GM23338 (cell line): ENCODE measurements around the gene PRPF39. TPM values are rescaled to one million over a fixed set of nuclear protein-coding genes. Genes with fewer than 3 reads are reported as not detected.

Experiments used
- ATAC-seq: fragments of 200-7000 bp; cut with Tn5 transposase; 3 replicates; pipeline ENCODE4 v1.9.1; 2020
- DNase-seq: peaks from one replicate; pipeline ENCODE4 v3.0.0-alpha.2; 2015; ENCODE audit warnings: low spot score
- H2AFZ ChIP-seq: fragments of 200-600 bp; sonication (generic); 2 replicates; pipeline ENCODE4 v1.8.0; 2016; ENCODE audit warnings: antibody characterized with exemption, mild to moderate bottlenecking, moderate library complexity
- H3F3A ChIP-seq: fragments of 200-600 bp; sonication (generic); replicated peaks from 2 replicates; pipeline ENCODE4 v1.8.0; 2017; ENCODE audit warnings: antibody characterized with exemption, mixed run types, low read depth
- H3K27ac ChIP-seq: fragments of 200-600 bp; sonication (generic); 2 replicates; pipeline ENCODE4 v1.6.1; 2016; ENCODE audit warnings: low read depth
- H3K27me3 ChIP-seq: fragments of 200-600 bp; sonication (generic); 2 replicates; pipeline ENCODE4 v1.8.0; 2016; ENCODE audit warnings: mild to moderate bottlenecking, mixed run types, moderate library complexity; ENCODE audit not compliant: insufficient read depth
- H3K36me3 ChIP-seq: fragments of 200-600 bp; sonication (generic); 2 replicates; pipeline ENCODE4 v1.8.0; 2016; ENCODE audit warnings: mild to moderate bottlenecking; ENCODE audit not compliant: insufficient read depth
- H3K4me1 ChIP-seq: fragments of 200-600 bp; sonication (generic); 2 replicates; pipeline ENCODE4 v1.8.0; 2016; ENCODE audit warnings: mild to moderate bottlenecking, moderate library complexity; ENCODE audit not compliant: insufficient read depth
- H3K4me2 ChIP-seq: fragments of 200-600 bp; sonication (generic); 2 replicates; pipeline ENCODE4 v1.7.1; 2017; ENCODE audit warnings: mixed run types
- H3K4me3 ChIP-seq: fragments of 200-600 bp; sonication (generic); 2 replicates; pipeline ENCODE4 v1.6.1; 2016; ENCODE audit warnings: mixed run types
- H3K79me2 ChIP-seq: fragments of 200-600 bp; sonication (generic); replicated peaks from 2 replicates; pipeline ENCODE4 v1.8.0; 2017; ENCODE audit warnings: mild to moderate bottlenecking; ENCODE audit not compliant: insufficient read depth
- H3K9me2 ChIP-seq: fragments of 200-600 bp; sonication (generic); 2 replicates; pipeline ENCODE4 v1.8.0; 2017; ENCODE audit not compliant: insufficient read depth
- H4K20me1 ChIP-seq: fragments of 200-600 bp; sonication (generic); replicated peaks from 2 replicates; pipeline ENCODE4 v1.8.0; 2017; ENCODE audit warnings: mild to moderate bottlenecking; ENCODE audit not compliant: insufficient read depth
- H3K27ac Mint-ChIP-seq: 2 replicates; pipeline ENCODE4 v1.8.0; 2020; ENCODE audit warnings: inconsistent platforms, mild to moderate bottlenecking, moderate library complexity, mixed read lengths
- H3K27me3 Mint-ChIP-seq: 3 replicates; pipeline ENCODE4 v1.8.0; 2022; ENCODE audit warnings: low read depth, mild to moderate bottlenecking, moderate library complexity, mixed read lengths, inconsistent platforms; ENCODE audit not compliant: insufficient read depth, poor library complexity
- H3K36me3 Mint-ChIP-seq: 3 replicates; pipeline ENCODE4 v1.8.0; 2021; ENCODE audit warnings: low read depth, mild to moderate bottlenecking, inconsistent platforms, moderate library complexity, mixed read lengths
- H3K4me1 Mint-ChIP-seq: 3 replicates; pipeline ENCODE4 v1.8.0; 2020; ENCODE audit warnings: mild to moderate bottlenecking, inconsistent platforms, mixed read lengths
- H3K4me3 Mint-ChIP-seq: 3 replicates; pipeline ENCODE4 v1.8.0; 2021; ENCODE audit warnings: moderate library complexity, mild to moderate bottlenecking, inconsistent platforms, mixed read lengths
- H3K9me3 Mint-ChIP-seq: 3 replicates; pipeline ENCODE4 v1.8.0; 2020; ENCODE audit warnings: moderate library complexity, mild to moderate bottlenecking, inconsistent platforms, mixed read lengths
- CREB1 ChIP-seq: fragments of 250-450 bp; sonication (Bioruptor Pico); IDR thresholded peaks from 2 replicates; pipeline ENCODE4 v1.5.0; 2020; ENCODE audit warnings: low read depth, mild to moderate bottlenecking, moderate library complexity
- EZH2 ChIP-seq: fragments of 200-600 bp; sonication (generic); IDR thresholded peaks from one replicate; pipeline ENCODE4 v1.8.0; 2017; ENCODE audit warnings: antibody characterized with exemption, mild to moderate bottlenecking, low read depth; ENCODE audit not compliant: unreplicated experiment
- EZH2phosphoT487 ChIP-seq: fragments of 200-600 bp; sonication (generic); IDR thresholded peaks from one replicate; pipeline ENCODE4 v1.8.1; 2018; ENCODE audit warnings: antibody characterized with exemption; ENCODE audit not compliant: unreplicated experiment
- JUNB ChIP-seq: IDR thresholded peaks from one replicate; pipeline ENCODE4 v1.6.1; 2016; ENCODE audit warnings: antibody characterized with exemption; ENCODE audit not compliant: unreplicated experiment
- POLR2AphosphoS5 ChIP-seq: IDR thresholded peaks from 2 replicates; pipeline ENCODE4 v1.6.1; 2016; ENCODE audit warnings: antibody characterized with exemption, low read depth
- REST ChIP-seq: IDR thresholded peaks from one replicate; pipeline ENCODE4 v1.6.1; 2018; ENCODE audit warnings: antibody characterized with exemption; ENCODE audit not compliant: unreplicated experiment
- ZNF114 ChIP-seq: fragments of 250-450 bp; sonication (Bioruptor Pico); IDR thresholded peaks from 2 replicates; pipeline ENCODE4 v1.5.0; 2020; ENCODE audit warnings: mild to moderate bottlenecking, moderate library complexity
- polyA plus RNA-seq: library from polyadenylated mRNA; unstranded; fragments of >200 nt; fragmentation: Nextera tagmentation; extraction: Ambion mirVana; gene quantifications from 2 replicates; pipeline ENCODE4 v1.2.1, GENCODE V29; 2016
- total RNA-seq: library from RNA; depleted of rRNA; stranded (reverse); fragments of >200 nt; shearing (Covaris generic); gene quantifications from 2 replicates; pipeline ENCODE4 v1.2.3, GENCODE V29; 2014
- TF ChIP-seq, protein P1 (sequence below): fragments of 250-450 bp; sonication (Bioruptor Pico); IDR thresholded peaks from 2 replicates; pipeline ENCODE4 v1.5.0; 2020; ENCODE audit warnings: mild to moderate bottlenecking, moderate library complexity
- TF ChIP-seq, protein P2 (sequence below), 2 experiments: fragments of 200-600 bp in 1 of 2; sonication (generic) in 1 of 2; conservative IDR thresholded peaks; 2 replicates each; pipeline versions ENCODE4 v1.5.1 to v1.6.1; 2016 to 2017; ENCODE audit warnings: antibody characterized with exemption in 2 of 2, low read depth in 2 of 2, mild to moderate bottlenecking in 2 of 2, moderate library complexity in 1 of 2

Gene PRPF39
- total and polyA plus RNA-seq, 2 experiments from 2014 or later, result 30.7 to 56.9 TPM

DNA sequence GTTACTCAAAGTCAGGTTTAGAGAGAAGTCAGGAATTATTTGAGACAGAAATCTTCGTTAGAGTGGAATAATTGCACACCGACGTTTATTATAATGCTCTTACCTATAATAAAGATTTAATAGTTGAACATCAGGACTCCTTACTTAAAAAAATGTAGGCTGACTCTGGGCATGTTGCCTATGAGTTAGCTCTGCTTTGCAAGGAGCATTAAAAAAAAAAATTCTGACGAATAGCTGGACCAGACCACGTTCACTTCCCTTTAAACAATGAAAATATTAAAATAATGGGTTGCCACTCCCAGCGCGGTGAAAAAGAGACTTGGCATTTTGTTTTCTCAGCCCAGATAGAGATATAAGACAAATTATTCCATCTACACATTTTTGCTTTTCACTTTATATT lies 51.2 kb downstream of the PRPF39 start:
- Mint-ChIP-seq H3K4me3 (peak overlapping the region; percentile 97), H3K4me1 (peaks cover 12% of the 10 kb centered on the region; the same call in 2 of the 3 replicates), H3K9me3 (no peaks in the 10 kb centered on the region), H3K27ac (peak overlapping the region; percentile 98), H3K27me3 (peaks cover 9% of the 10 kb centered on the region), H3K36me3 (no peaks in the 10 kb centered on the region; the same call in 2 of the 3 replicates)
- Histone ChIP-seq H3K79me2 (peaks cover 78% of the 10 kb centered on the region), H3F3A (no peaks in the 10 kb centered on the region), H3K36me3 (no peaks in the 10 kb centered on the region), H3K9me2 (no peaks in the 10 kb centered on the region), H2AFZ (peak overlapping the region; percentile 34), H4K20me1 (peaks cover 14% of the 10 kb centered on the region; the same call in 1 of the 2 replicates), H3K27me3 (no peaks in the 10 kb centered on the region), H3K4me1 (peaks cover 19% of the 10 kb centered on the region; the same call in 1 of the 2 replicates), H3K4me3 (peak overlapping the region; percentile 91), H3K27ac (peak overlapping the region; percentile 81), H3K4me2 (peak overlapping the region; percentile 78)
- no peak for ATAC-seq
- DNase-seq, result no peak
- TF ChIP-seq REST (no peak), CREB1 (CRISPR knock-in tag) (no peak), JUNB (no peak), EZH2phosphoT487 (no peak), EZH2 (no peak), ZNF114 (CRISPR knock-in tag) (no peak), POLR2AphosphoS5 (no peak)
- TF ChIP-seq, protein P1, sequence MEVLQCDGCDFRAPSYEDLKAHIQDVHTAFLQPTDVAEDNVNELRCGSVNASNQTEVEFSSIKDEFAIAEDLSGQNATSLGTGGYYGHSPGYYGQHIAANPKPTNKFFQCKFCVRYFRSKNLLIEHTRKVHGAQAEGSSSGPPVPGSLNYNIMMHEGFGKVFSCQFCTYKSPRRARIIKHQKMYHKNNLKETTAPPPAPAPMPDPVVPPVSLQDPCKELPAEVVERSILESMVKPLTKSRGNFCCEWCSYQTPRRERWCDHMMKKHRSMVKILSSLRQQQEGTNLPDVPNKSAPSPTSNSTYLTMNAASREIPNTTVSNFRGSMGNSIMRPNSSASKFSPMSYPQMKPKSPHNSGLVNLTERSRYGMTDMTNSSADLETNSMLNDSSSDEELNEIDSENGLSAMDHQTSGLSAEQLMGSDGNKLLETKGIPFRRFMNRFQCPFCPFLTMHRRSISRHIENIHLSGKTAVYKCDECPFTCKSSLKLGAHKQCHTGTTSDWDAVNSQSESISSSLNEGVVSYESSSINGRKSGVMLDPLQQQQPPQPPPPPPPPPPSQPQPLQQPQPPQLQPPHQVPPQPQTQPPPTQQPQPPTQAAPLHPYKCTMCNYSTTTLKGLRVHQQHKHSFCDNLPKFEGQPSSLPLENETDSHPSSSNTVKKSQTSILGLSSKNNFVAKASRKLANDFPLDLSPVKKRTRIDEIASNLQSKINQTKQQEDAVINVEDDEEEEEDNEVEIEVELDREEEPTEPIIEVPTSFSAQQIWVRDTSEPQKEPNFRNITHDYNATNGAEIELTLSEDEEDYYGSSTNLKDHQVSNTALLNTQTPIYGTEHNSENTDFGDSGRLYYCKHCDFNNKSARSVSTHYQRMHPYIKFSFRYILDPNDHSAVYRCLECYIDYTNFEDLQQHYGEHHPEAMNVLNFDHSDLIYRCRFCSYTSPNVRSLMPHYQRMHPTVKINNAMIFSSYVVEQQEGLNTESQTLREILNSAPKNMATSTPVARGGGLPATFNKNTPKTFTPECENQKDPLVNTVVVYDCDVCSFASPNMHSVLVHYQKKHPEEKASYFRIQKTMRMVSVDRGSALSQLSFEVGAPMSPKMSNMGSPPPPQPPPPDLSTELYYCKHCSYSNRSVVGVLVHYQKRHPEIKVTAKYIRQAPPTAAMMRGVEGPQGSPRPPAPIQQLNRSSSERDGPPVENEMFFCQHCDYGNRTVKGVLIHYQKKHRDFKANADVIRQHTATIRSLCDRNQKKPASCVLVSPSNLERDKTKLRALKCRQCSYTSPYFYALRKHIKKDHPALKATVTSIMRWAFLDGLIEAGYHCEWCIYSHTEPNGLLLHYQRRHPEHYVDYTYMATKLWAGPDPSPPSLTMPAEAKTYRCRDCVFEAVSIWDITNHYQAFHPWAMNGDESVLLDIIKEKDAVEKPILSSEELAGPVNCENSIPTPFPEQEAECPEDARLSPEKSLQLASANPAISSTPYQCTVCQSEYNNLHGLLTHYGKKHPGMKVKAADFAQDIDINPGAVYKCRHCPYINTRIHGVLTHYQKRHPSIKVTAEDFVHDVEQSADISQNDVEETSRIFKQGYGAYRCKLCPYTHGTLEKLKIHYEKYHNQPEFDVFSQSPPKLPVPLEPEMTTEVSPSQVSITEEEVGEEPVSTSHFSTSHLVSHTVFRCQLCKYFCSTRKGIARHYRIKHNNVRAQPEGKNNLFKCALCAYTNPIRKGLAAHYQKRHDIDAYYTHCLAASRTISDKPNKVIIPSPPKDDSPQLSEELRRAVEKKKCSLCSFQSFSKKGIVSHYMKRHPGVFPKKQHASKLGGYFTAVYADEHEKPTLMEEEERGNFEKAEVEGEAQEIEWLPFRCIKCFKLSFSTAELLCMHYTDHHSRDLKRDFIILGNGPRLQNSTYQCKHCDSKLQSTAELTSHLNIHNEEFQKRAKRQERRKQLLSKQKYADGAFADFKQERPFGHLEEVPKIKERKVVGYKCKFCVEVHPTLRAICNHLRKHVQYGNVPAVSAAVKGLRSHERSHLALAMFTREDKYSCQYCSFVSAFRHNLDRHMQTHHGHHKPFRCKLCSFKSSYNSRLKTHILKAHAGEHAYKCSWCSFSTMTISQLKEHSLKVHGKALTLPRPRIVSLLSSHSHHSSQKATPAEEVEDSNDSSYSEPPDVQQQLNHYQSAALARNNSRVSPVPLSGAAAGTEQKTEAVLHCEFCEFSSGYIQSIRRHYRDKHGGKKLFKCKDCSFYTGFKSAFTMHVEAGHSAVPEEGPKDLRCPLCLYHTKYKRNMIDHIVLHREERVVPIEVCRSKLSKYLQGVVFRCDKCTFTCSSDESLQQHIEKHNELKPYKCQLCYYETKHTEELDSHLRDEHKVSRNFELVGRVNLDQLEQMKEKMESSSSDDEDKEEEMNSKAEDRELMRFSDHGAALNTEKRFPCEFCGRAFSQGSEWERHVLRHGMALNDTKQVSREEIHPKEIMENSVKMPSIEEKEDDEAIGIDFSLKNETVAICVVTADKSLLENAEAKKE (CRISPR knock-in tag), result no peak
- TF ChIP-seq, protein P2, sequence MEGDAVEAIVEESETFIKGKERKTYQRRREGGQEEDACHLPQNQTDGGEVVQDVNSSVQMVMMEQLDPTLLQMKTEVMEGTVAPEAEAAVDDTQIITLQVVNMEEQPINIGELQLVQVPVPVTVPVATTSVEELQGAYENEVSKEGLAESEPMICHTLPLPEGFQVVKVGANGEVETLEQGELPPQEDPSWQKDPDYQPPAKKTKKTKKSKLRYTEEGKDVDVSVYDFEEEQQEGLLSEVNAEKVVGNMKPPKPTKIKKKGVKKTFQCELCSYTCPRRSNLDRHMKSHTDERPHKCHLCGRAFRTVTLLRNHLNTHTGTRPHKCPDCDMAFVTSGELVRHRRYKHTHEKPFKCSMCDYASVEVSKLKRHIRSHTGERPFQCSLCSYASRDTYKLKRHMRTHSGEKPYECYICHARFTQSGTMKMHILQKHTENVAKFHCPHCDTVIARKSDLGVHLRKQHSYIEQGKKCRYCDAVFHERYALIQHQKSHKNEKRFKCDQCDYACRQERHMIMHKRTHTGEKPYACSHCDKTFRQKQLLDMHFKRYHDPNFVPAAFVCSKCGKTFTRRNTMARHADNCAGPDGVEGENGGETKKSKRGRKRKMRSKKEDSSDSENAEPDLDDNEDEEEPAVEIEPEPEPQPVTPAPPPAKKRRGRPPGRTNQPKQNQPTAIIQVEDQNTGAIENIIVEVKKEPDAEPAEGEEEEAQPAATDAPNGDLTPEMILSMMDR (conservative IDR thresholded peaks at IDR 0.05; ENCODE audit: low read depth in 2 of 2), result no peak
